Psoas muscle (tissue), 8 donors: ENCODE data around the gene KBTBD3. TPM values are rescaled to one million over a fixed set of nuclear protein-coding genes. Genes with fewer than 3 reads are reported as not detected.

Experiments used
- ATAC-seq, 4 donors: fragments of 200-7000 bp; cut with Tn5 transposase; one replicate each; pipeline ENCODE4 v1.9.1; 2020; ENCODE audit warnings: moderate library complexity in 3 of 4, mild to moderate bottlenecking in 2 of 4
- DNase-seq, 2 donors: peaks; one replicate each; pipeline ENCODE4 v3.0.0-alpha.2; 2020
- H3K27ac ChIP-seq: fragments of 200-600 bp; one replicate; pipeline ENCODE4 v1.8.0; 2022
- H3K27me3 ChIP-seq, 3 donors: fragments of 200-600 bp in 1 of 3; one replicate each; pipeline versions ENCODE4 v1.6.1 to v1.8.0; 2013 to 2022; ENCODE audit warnings: low read length in 2 of 3, mild to moderate bottlenecking in 2 of 3, moderate library complexity in 1 of 3; ENCODE audit not compliant: insufficient read depth in 3 of 3
- H3K36me3 ChIP-seq, 2 donors: fragments of 200-600 bp in 1 of 2; one replicate each; pipeline versions ENCODE4 v1.6.1 to v1.8.0; 2013 to 2022; ENCODE audit warnings: low read depth in 1 of 2, mild to moderate bottlenecking in 1 of 2, moderate library complexity in 1 of 2; ENCODE audit not compliant: insufficient read depth in 1 of 2
- H3K4me1 ChIP-seq: fragments of 200-600 bp; one replicate; pipeline ENCODE4 v1.8.0; 2022
- H3K4me3 ChIP-seq: fragments of 200-600 bp; one replicate; pipeline ENCODE4 v1.8.0; 2022; ENCODE audit warnings: mild to moderate bottlenecking
- H3K9me3 ChIP-seq: fragments of 200-600 bp; one replicate; pipeline ENCODE4 v1.8.0; 2022
- WGBS, 3 donors: extraction: QIAGEN DNeasy Blood & Tissue Kit; methylation state at CpG; one replicate each; pipeline versions ENCODE4 v1.1.6 to v1.1.7; 2013; 5-methylcytosine and 5-hydroxymethylcytosine counted together
- intact Hi-C, 2 donors: fragments of 100-400 bp; cut with DNase I; formaldehyde crosslinking; loops; one replicate each; pipeline versions ENCODE4 v1.11.0 to v1.14.2; 2022
- polyA plus RNA-seq, 3 donors: library from polyadenylated mRNA; stranded (reverse); fragments of 200-250 nt; gene quantifications; one replicate each; pipeline ENCODE4 v1.2.3, GENCODE V29; 2013
- total RNA-seq, 4 donors: library from RNA; stranded (reverse); fragmentation: NEBNext Ultra II Directional in 2 of 4; extraction: Animal tissue kit (Norgen Biotek cat#: 25700) in 2 of 4; gene quantifications; one replicate each; pipeline versions ENCODE4 v1.2.1 to v1.2.4, GENCODE V29; 2021 to 2023
- TF ChIP-seq, protein P1 (sequence below): fragments of 200-600 bp; IDR thresholded peaks from one replicate; pipeline ENCODE4 v1.8.0; 2022; ENCODE audit warnings: antibody characterized with exemption
- donor health status: healthy with polysubstance abuse.
- donor health status: DM: no; HTN: no; CAD: no; lungs with moderate emphysema.
- donor health status: Bipolar disorder and iron deficiency.
- donor health status: healthy.
- donor health status: DM: yes; HTN: yes; CAD: no.
- donor health status: DM: no; HTN: no; CAD: no.
- donor health status: DM: no; HTN: no; CAD: no.
- donor health status: DM: yes; HTN: yes; CAD: no.

Gene KBTBD3
- total and polyA plus RNA-seq, 7 donors: 0.89 to 4.6 (median 3.2) TPM

DNA sequence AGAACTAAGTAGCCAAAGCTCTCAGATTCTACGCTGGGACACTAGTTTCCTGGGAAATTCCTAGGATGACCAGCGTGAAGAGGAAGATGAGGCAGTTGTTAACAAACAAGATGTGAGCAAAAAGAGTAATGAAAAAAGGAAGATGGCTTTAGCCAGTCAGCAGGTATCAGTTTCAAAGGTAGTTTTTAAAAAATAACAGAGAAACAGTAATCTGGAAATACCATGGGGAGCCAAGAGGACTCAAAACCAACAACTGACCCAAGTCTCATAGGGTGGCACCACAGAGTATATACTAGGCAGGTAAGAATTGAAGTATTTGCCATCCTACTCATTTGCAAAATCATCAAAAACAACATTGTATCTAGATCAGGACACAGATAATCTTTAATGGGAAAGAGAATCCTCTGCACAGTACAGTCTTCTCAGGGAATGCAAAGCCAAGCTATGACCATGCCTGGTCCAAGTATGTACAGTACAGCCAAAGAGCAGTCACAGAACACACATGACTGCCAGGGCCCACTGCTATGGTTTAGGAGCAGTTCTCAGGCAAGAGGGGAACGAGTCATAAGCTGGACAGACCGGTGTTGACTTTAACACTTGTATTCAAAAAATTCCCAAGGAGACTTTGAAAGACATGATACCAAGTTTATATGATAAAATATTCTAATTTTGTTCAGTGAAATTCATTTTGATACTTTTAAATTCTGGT is 75.7 kb downstream of the KBTBD3 start:
- TF ChIP-seq, protein P1, sequence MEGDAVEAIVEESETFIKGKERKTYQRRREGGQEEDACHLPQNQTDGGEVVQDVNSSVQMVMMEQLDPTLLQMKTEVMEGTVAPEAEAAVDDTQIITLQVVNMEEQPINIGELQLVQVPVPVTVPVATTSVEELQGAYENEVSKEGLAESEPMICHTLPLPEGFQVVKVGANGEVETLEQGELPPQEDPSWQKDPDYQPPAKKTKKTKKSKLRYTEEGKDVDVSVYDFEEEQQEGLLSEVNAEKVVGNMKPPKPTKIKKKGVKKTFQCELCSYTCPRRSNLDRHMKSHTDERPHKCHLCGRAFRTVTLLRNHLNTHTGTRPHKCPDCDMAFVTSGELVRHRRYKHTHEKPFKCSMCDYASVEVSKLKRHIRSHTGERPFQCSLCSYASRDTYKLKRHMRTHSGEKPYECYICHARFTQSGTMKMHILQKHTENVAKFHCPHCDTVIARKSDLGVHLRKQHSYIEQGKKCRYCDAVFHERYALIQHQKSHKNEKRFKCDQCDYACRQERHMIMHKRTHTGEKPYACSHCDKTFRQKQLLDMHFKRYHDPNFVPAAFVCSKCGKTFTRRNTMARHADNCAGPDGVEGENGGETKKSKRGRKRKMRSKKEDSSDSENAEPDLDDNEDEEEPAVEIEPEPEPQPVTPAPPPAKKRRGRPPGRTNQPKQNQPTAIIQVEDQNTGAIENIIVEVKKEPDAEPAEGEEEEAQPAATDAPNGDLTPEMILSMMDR: no peak
- Histone ChIP-seq H3K27ac (no peak overlapping the region), H3K9me3 (peaks cover 4% of the 10 kb centered on the region), H3K4me3 (no peak overlapping the region), H3K4me1 (no peaks in the 10 kb centered on the region), H3K27me3 (no peaks in the 10 kb centered on the region), H3K36me3 (peaks cover 0 to 9% of the 10 kb centered on the region in 2 donors)
- 93 to 95% (median 94%) methylated on average over 4 of the region's 4 CpGs for WGBS, 3 donors
- no peak for DNase-seq
- no peak for ATAC-seq
- intact Hi-C loops: no loop called here

Other genes starting within 250 kb of the KBTBD3 start
- gene MSANTD4, start 55.1 kb downstream of the KBTBD3 start, total RNA-seq: 10 to 100 TPM in 3 of 4 donors, 1 to 10 TPM in 1; 9.7 to 31.3 (median 17.1) TPM
- 10 to 100 TPM in 2 of 3 donors, 1 to 10 TPM in 1; 9.9 to 24.2 (median 13.7) TPM for gene MSANTD4, start 55.1 kb downstream of the KBTBD3 start, polyA plus RNA-seq
- 10 to 100 TPM; 25.0 to 40.1 (median 36.2) TPM for gene AASDHPPT, start 315 bp upstream of the KBTBD3 start, total RNA-seq
- 10 to 100 TPM; 18.0 to 23.3 (median 20.1) TPM for gene AASDHPPT, start 315 bp upstream of the KBTBD3 start, polyA plus RNA-seq